NCI-H345 treated with DMSO at 0.1 percent for 48 hours (cell line): Measurements from ENCODE around the gene NCBP3.

Experiments
- DNase-seq: peaks from one replicate; lab custom pipeline; 2025; ENCODE audit not compliant: unreplicated experiment; lab: John Stamatoyannopoulos, UW

The NCBP3 gene

GRCh38 chr17:3761036-3761917 lies 84.8 kb downstream of the NCBP3 start:
- DNase-seq = no peak

- no peak for DNase-seq
Observed at GRCh38 chr17:3759597-3760216, 86.3 kb downstream of the NCBP3 start.

DNA sequence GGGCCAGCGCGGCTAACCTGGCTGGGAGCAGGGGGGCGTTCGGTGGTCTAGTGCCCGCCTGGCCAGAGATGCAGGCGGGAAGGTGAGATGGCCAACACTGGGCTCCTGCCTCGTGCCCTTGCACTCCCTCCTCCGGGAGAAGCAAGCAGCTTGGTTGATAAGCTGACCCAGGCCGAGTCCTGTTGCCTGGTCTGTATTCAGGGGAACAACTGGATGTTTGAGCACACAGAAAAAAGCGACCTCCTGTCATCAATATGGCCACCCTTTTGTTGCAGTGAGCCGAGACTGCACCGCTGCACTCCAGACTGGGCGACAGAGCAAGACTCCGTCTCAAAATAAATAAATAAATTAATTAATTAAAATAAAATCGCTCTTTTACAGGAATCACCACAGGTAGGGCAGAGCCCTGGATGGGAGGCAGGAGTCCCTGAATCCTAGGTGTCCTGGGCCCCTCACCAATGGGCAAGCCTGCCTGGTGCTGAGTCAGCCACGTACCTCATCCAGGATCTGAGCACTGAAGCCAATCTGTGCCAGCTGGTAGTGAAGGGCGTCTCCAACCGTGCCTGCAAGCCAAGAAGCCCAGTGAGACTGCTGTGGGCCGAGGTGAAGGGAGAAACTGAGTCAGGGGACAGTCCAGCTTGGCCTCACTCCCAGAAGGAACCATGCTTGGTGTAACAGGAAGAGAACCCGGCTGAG lies 90.6 kb downstream of the NCBP3 start:
- DNase-seq = no peak

GRCh38 chr17:3754458-3755334 lies 91.3 kb downstream of the NCBP3 start:
- peak; percentile 89 for DNase-seq

GRCh38 chr17:3754066-3754457 lies 92.0 kb downstream of the NCBP3 start:
- DNase-seq = no peak

GRCh38 chr17:3753624-3754023 lies 92.4 kb downstream of the NCBP3 start:
- no peak for DNase-seq
